Lower lobe of right lung (tissue), 2 donors: Measurements from ENCODE around the gene PAOX. TPM values are rescaled to one million over a fixed set of nuclear protein-coding genes. Genes with fewer than 3 reads are reported as not detected.

ENCODE experiments used
- ATAC-seq, 2 donors: fragments of 200-7000 bp; cut with Tn5 transposase; one replicate each; pipeline ENCODE4 v1.9.1; 2020 to 2022; ENCODE audit warnings: mild to moderate bottlenecking in 2 of 2, moderate library complexity in 2 of 2
- DNase-seq: peaks from one replicate; pipeline ENCODE4 v3.0.0-alpha.2; 2020
- H3K27ac ChIP-seq: fragments of 200-600 bp; one replicate; pipeline ENCODE4 v1.8.0; 2022
- H3K27me3 ChIP-seq: fragments of 200-600 bp; one replicate; pipeline ENCODE4 v1.8.0; 2022; ENCODE audit warnings: low read depth
- H3K36me3 ChIP-seq: fragments of 200-600 bp; one replicate; pipeline ENCODE4 v1.8.0; 2022; ENCODE audit warnings: mild to moderate bottlenecking
- H3K4me1 ChIP-seq: fragments of 200-600 bp; one replicate; pipeline ENCODE4 v1.8.0; 2022
- H3K4me3 ChIP-seq: fragments of 200-600 bp; one replicate; pipeline ENCODE4 v1.8.0; 2022; ENCODE audit warnings: mild to moderate bottlenecking
- H3K9me3 ChIP-seq: fragments of 200-600 bp; one replicate; pipeline ENCODE4 v1.8.0; 2022
- CTCF ChIP-seq: fragments of 200-600 bp; IDR thresholded peaks from one replicate; pipeline ENCODE4 v1.8.0; 2022; ENCODE audit warnings: antibody characterized with exemption, mild to moderate bottlenecking
- intact Hi-C: fragments of 100-400 bp; cut with DNase I; formaldehyde crosslinking; loops from one replicate; pipeline ENCODE4 v1.11.0; 2022
- total RNA-seq: library from RNA; stranded (reverse); fragmentation: NEBNext Ultra II Directional; extraction: Animal tissue kit (Norgen Biotek cat#: 25700); gene quantifications from one replicate; pipeline ENCODE4 v1.2.1, GENCODE V29; 2021
- donor health status: DM: no; HTN: yes; CAD: no; lungs with severe emphysema.

Gene PAOX
- total RNA-seq, 1 donor from 2014 or later = 6.9 TPM

GRCh38 chr10:133358162-133358924 is 20.7 kb upstream of the PAOX start:
- ATAC-seq = peak in 1 of 2 donors; percentile 2
- H3K36me3 ChIP-seq = peaks cover 19% of the 10 kb centered on the region
- H3K4me3 ChIP-seq = no peak overlapping the region
- TF ChIP-seq CTCF = no peak
- H3K27ac ChIP-seq = no peak overlapping the region
- H3K4me1 ChIP-seq = peaks cover 18% of the 10 kb centered on the region
- DNase-seq = peak; percentile 70
- H3K9me3 ChIP-seq = no peaks in the 10 kb centered on the region
- no peaks in the 10 kb centered on the region for H3K27me3 ChIP-seq
- intact Hi-C loops = no loop called here

GRCh38 chr10:133358925-133359310 is 20.1 kb upstream of the PAOX start:
- DNase-seq (no peak), ATAC-seq (no peak)
- Histone ChIP-seq H3K36me3 (peaks cover 19% of the 10 kb centered on the region), H3K4me3 (no peak overlapping the region), H3K4me1 (peaks cover 18% of the 10 kb centered on the region), H3K27me3 (no peaks in the 10 kb centered on the region), H3K9me3 (no peaks in the 10 kb centered on the region), H3K27ac (peak overlapping the region; percentile 31)
- no peak for TF ChIP-seq CTCF
- intact Hi-C loops = no loop called here

GRCh38 chr10:133359554-133359971 is 19.5 kb upstream of the PAOX start:
- DNase-seq (no peak), ATAC-seq (no peak)
- intact Hi-C loops = no loop called here
- Histone ChIP-seq H3K4me1 (peaks cover 18% of the 10 kb centered on the region), H3K9me3 (no peaks in the 10 kb centered on the region), H3K27ac (no peak overlapping the region), H3K4me3 (no peak overlapping the region), H3K36me3 (peaks cover 25% of the 10 kb centered on the region), H3K27me3 (no peaks in the 10 kb centered on the region)
- TF ChIP-seq CTCF = no peak

- Histone ChIP-seq H3K27me3 (no peaks in the 10 kb centered on the region), H3K27ac (no peak overlapping the region), H3K9me3 (no peaks in the 10 kb centered on the region), H3K4me1 (peaks cover 18% of the 10 kb centered on the region), H3K4me3 (no peak overlapping the region), H3K36me3 (peaks cover 31% of the 10 kb centered on the region)
- DNase-seq (no peak), ATAC-seq (no peak)
- no peak for TF ChIP-seq CTCF
- intact Hi-C loops = no loop called here
Measured at GRCh38 chr10:133359972-133360610, 19.0 kb upstream of the PAOX start.

GRCh38 chr10:133361227-133361626 is 17.8 kb upstream of the PAOX start:
- no peak for ATAC-seq
- H3K9me3 ChIP-seq = no peaks in the 10 kb centered on the region
- no peak overlapping the region for H3K27ac ChIP-seq
- no peaks in the 10 kb centered on the region for H3K27me3 ChIP-seq
- peaks cover 42% of the 10 kb centered on the region for H3K36me3 ChIP-seq
- peaks cover 12% of the 10 kb centered on the region for H3K4me1 ChIP-seq
- no peak for TF ChIP-seq CTCF
- H3K4me3 ChIP-seq = no peak overlapping the region
- intact Hi-C loops = no loop called here
- no peak for DNase-seq
